ENCODE measurements around the gene SINHCAF.
A peak's percentile ranks its signal among the peaks of the same experiment; 100 is the strongest.

SINHCAF gene

DNA sequence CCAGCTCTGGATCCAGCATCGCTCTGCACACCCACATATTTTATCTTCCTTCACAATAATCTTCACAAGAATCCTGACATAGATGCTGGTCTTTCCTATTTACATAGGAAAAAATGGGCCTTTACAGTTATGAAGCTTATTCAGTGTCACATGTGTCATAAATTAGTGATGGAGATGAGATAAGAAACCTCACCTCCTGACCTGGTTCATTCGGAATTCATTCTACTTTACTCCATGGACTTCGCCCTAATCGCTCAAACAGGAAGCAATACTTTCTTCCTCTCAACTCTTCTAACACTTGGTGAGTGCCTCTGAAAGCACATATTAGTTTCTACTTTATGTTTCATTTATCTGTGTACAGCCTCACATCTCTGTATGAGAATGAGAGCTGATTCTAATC, 12.0 kb upstream of the SINHCAF start:
- H3K4me3 ChIP-seq (ENCODE audit: low read depth, low read length) = no peak overlapping the region
- in situ Hi-C loops (cut with HindIII; ENCODE audit: low sequenced_read_pairs) = no loop called here
- no peak for DNase-seq (ENCODE audit: low read depth)
- TF ChIP-seq, protein P1, sequence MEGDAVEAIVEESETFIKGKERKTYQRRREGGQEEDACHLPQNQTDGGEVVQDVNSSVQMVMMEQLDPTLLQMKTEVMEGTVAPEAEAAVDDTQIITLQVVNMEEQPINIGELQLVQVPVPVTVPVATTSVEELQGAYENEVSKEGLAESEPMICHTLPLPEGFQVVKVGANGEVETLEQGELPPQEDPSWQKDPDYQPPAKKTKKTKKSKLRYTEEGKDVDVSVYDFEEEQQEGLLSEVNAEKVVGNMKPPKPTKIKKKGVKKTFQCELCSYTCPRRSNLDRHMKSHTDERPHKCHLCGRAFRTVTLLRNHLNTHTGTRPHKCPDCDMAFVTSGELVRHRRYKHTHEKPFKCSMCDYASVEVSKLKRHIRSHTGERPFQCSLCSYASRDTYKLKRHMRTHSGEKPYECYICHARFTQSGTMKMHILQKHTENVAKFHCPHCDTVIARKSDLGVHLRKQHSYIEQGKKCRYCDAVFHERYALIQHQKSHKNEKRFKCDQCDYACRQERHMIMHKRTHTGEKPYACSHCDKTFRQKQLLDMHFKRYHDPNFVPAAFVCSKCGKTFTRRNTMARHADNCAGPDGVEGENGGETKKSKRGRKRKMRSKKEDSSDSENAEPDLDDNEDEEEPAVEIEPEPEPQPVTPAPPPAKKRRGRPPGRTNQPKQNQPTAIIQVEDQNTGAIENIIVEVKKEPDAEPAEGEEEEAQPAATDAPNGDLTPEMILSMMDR (IDR thresholded peaks at IDR 0.05; ENCODE audit: low read depth, low read length, missing control alignments) = no peak

- in situ Hi-C loops (cut with HindIII; ENCODE audit: low sequenced_read_pairs) = no loop called here
- TF ChIP-seq, protein P1 (IDR thresholded peaks at IDR 0.05; ENCODE audit: low read depth, low read length, missing control alignments) = no peak
- no peak overlapping the region for H3K4me3 ChIP-seq (ENCODE audit: low read depth, low read length)
- no peak for DNase-seq (ENCODE audit: low read depth)
Measured at GRCh38 chr12:31331242-31331641, 5.3 kb upstream of the SINHCAF start.

DNA sequence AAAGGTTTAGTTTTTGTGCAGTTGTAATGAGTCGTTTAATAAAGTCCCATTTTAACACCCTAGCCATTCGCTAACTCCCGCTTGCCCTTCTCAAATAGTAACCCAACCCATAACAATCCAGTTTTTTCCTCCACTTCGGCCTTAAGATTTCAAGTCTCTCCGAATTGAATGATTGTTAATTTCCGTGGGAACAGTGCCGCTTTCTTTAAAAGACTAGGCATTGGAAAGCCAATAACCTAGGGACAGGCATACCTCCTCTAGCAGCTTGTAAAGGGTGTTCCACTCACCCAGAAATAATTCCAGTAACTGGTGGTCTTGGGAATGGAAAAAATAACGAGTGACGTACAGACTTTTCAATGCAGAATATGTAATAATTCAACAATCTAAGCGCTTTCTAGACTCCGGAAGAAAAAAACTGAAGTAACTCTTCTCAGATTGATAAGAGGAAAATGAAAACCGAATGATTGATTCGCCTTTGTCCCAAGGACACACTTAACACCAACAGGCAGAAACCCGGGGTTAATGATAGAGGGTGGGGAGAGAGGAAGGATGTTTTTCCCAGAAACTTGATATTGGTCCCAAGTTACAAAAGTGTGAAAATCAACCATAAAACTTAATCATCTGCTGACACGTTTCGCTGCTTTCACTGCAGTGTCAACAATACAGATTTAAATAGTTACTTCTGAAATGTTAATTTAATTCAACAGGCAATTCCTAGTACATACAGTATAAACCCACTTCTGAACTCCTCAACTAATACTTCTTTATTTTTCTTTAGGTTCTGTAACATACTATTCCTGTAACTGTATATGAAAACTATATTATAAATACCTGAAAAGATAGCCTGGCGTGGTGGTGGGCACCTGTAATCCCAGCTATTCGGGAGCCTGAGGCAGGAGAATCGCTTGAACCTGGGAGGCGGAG, 1.0 kb upstream of the SINHCAF start:
- DNase-seq (ENCODE audit: low read depth) = no peak
- in situ Hi-C loops (cut with HindIII; ENCODE audit: low sequenced_read_pairs) = no loop called here
- TF ChIP-seq, protein P1 (IDR thresholded peaks at IDR 0.05; ENCODE audit: low read depth, low read length, missing control alignments) = no peak
- peak overlapping the region; percentile 61 for H3K4me3 ChIP-seq (ENCODE audit: low read depth, low read length)

DNA sequence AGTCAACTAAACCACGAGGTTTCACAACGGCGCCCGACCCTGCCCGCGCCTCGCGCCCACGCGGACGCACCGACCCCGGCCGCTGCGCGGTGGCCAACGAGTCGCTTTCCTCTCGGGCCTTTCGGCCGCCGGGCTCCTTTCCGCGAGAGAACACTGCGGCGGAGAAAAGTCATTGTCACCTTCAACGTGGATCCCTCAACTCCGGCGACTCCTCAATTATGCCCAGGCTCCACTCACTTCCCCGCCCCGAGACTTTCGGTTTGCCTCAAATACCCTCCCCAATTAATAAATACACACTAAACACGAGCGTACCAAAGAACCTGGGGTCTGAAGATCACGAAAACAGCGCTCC, 450 bp downstream of the SINHCAF start:
- TF ChIP-seq, protein P1 (IDR thresholded peaks at IDR 0.05; ENCODE audit: low read depth, low read length, missing control alignments) = no peak
- peak overlapping the region; percentile 61 for H3K4me3 ChIP-seq (ENCODE audit: low read depth, low read length)
- in situ Hi-C loops (cut with HindIII; ENCODE audit: low sequenced_read_pairs) = no loop called here
- DNase-seq (ENCODE audit: low read depth) = no peak

- H3K4me3 ChIP-seq (ENCODE audit: low read depth, low read length) = peak overlapping the region; percentile 61
- in situ Hi-C loops (cut with HindIII; ENCODE audit: low sequenced_read_pairs) = no loop called here
- no peak for DNase-seq (ENCODE audit: low read depth)
- TF ChIP-seq, protein P1 (IDR thresholded peaks at IDR 0.05; ENCODE audit: low read depth, low read length, missing control alignments) = no peak
Measured at GRCh38 chr12:31324845-31325523, 966 bp downstream of the SINHCAF start.

DNA sequence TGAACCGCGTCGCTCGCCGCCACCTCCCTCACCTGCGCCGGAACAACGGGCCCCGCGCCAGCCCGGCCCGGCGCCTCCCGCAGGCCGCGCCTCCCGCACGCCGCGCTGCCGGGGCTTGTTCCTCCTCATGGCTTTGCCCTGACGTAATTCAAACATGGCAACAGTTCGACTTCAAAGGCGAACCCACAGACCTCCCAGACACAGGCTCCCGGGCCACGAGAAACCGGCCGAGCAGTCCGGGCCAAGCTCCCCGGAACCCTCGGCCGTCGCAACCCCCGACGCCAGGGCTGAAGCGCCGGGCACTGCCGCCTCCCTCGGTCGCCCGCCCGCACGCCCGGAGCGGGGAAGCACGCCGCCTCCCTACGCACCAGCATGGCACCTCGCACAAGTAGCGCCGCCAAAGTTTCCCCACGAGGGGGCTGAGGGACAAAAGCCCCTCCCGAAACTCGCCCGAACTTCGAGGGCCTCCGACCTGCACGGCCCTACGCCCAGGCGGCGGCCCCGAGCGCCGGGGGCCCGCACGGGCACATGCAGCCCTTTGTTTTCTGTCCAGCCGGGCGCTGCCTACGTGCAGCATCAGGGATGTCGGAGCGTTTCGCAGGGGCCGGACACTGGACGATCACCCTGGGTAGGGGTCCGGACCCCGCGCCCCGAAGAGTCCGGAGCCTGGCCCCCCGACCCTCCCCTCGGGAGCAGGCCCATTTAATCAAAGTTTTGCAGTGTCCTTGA, 1.7 kb downstream of the SINHCAF start:
- in situ Hi-C loops (cut with HindIII; ENCODE audit: low sequenced_read_pairs) = no loop called here
- H3K4me3 ChIP-seq (ENCODE audit: low read depth, low read length) = peak overlapping the region; percentile 61
- peak; percentile 63 for DNase-seq (ENCODE audit: low read depth)
- TF ChIP-seq, protein P1 (IDR thresholded peaks at IDR 0.05; ENCODE audit: low read depth, low read length, missing control alignments) = no peak

Data from astrocyte of the cerebellum (primary cell).